SJCRH30 (cell line): ENCODE results near the gene CHRNA4. TPM values are rescaled to one million over a fixed set of nuclear protein-coding genes. Genes with fewer than 3 reads are reported as not detected.
A peak's percentile ranks its signal among the peaks of the same experiment; 100 is the strongest.

Experiments
- DNase-seq, 2 experiments: peaks; one replicate each; pipeline ENCODE4 v3.0.0-alpha.2; 2015 to 2020
- H3K27ac ChIP-seq: fragments of 250-450 bp; sonication (Bioruptor Pico); 2 replicates; pipeline ENCODE4 v1.5.1; 2020; ENCODE audit warnings: mild to moderate bottlenecking, moderate library complexity
- H3K27me3 ChIP-seq: fragments of 250-450 bp; sonication (Bioruptor Pico); 2 replicates; pipeline ENCODE4 v1.5.1; 2020; ENCODE audit warnings: mild to moderate bottlenecking, moderate library complexity
- H3K36me3 ChIP-seq: fragments of 250-450 bp; sonication (Bioruptor Pico); 2 replicates; pipeline ENCODE4 v1.5.1; 2020; ENCODE audit warnings: mild to moderate bottlenecking, moderate library complexity
- H3K4me1 ChIP-seq: fragments of 250-450 bp; sonication (Bioruptor Pico); 2 replicates; pipeline ENCODE4 v1.5.1; 2020; ENCODE audit warnings: mild to moderate bottlenecking, moderate library complexity
- H3K4me3 ChIP-seq: fragments of 250-450 bp; sonication (Bioruptor Pico); 2 replicates; pipeline ENCODE4 v1.5.1; 2020; ENCODE audit warnings: mild to moderate bottlenecking, moderate library complexity
- H3K9me3 ChIP-seq: fragments of 250-450 bp; sonication (Bioruptor Pico); replicated peaks from 2 replicates; pipeline ENCODE4 v1.5.1; 2020; ENCODE audit warnings: mild to moderate bottlenecking, moderate library complexity
- total RNA-seq: library from RNA; depleted of rRNA; stranded (reverse); fragments of >200 nt; shearing (Covaris generic); gene quantifications from 2 replicates; pipeline ENCODE4 v1.2.3, GENCODE V29; 2014

Gene CHRNA4
- total RNA-seq, 1 experiment from 2014 or later, result 0.06 TPM

- H3K4me1 ChIP-seq, result peaks cover 17% of the 10 kb centered on the region
- H3K27me3 ChIP-seq, result peaks cover 49% of the 10 kb centered on the region
- no peaks in the 10 kb centered on the region for H3K9me3 ChIP-seq
- no peak overlapping the region for H3K27ac ChIP-seq
- H3K36me3 ChIP-seq, result no peaks in the 10 kb centered on the region
- no peak for DNase-seq
- no peak overlapping the region for H3K4me3 ChIP-seq
Measured at GRCh38 chr20:63315731-63316491, 45.2 kb downstream of the CHRNA4 start.

GRCh38 chr20:63315240-63315689, 45.9 kb downstream of the CHRNA4 start:
- Histone ChIP-seq H3K36me3 (no peaks in the 10 kb centered on the region), H3K4me1 (peaks cover 17% of the 10 kb centered on the region), H3K4me3 (no peak overlapping the region), H3K27me3 (peaks cover 53% of the 10 kb centered on the region), H3K27ac (no peak overlapping the region), H3K9me3 (no peaks in the 10 kb centered on the region)
- no peak for DNase-seq

GRCh38 chr20:63314566-63315239, 46.4 kb downstream of the CHRNA4 start:
- H3K4me3 ChIP-seq, result no peak overlapping the region
- no peak overlapping the region for H3K27ac ChIP-seq
- no peaks in the 10 kb centered on the region for H3K9me3 ChIP-seq
- no peak for DNase-seq
- H3K36me3 ChIP-seq, result no peaks in the 10 kb centered on the region
- H3K27me3 ChIP-seq, result peaks cover 57% of the 10 kb centered on the region
- peaks cover 17% of the 10 kb centered on the region for H3K4me1 ChIP-seq

GRCh38 chr20:63314015-63314471, 47.1 kb downstream of the CHRNA4 start:
- Histone ChIP-seq H3K27me3 (peaks cover 53% of the 10 kb centered on the region), H3K36me3 (no peaks in the 10 kb centered on the region), H3K4me3 (no peak overlapping the region), H3K9me3 (no peaks in the 10 kb centered on the region), H3K4me1 (peaks cover 17% of the 10 kb centered on the region), H3K27ac (no peak overlapping the region)
- DNase-seq, result no peak

GRCh38 chr20:63313349-63314014, 47.7 kb downstream of the CHRNA4 start:
- Histone ChIP-seq H3K4me1 (peaks cover 17% of the 10 kb centered on the region), H3K9me3 (no peaks in the 10 kb centered on the region), H3K36me3 (no peaks in the 10 kb centered on the region), H3K4me3 (no peak overlapping the region), H3K27ac (no peak overlapping the region), H3K27me3 (peaks cover 55% of the 10 kb centered on the region)
- no peak for DNase-seq

- no peaks in the 10 kb centered on the region for H3K9me3 ChIP-seq
- H3K4me1 ChIP-seq, result peaks cover 17% of the 10 kb centered on the region
- H3K27me3 ChIP-seq, result peaks cover 54% of the 10 kb centered on the region
- H3K27ac ChIP-seq, result 0 out of 2 replicates have a peak overlapping the region, but pooled peaks have one; percentile 1
- no peak overlapping the region for H3K4me3 ChIP-seq
- H3K36me3 ChIP-seq, result no peaks in the 10 kb centered on the region
- DNase-seq, result peak; percentile 85 to 88
Measured at GRCh38 chr20:63312690-63313348, 48.3 kb downstream of the CHRNA4 start.

- Histone ChIP-seq H3K9me3 (no peaks in the 10 kb centered on the region), H3K4me1 (peaks cover 17% of the 10 kb centered on the region), H3K36me3 (no peaks in the 10 kb centered on the region), H3K27ac (no peak overlapping the region), H3K4me3 (no peak overlapping the region), H3K27me3 (peaks cover 54% of the 10 kb centered on the region)
- DNase-seq, result no peak
Measured at GRCh38 chr20:63312273-63312672, 48.9 kb downstream of the CHRNA4 start.

- H3K4me1 ChIP-seq, result peaks cover 17% of the 10 kb centered on the region
- DNase-seq, result no peak
- H3K27me3 ChIP-seq, result peaks cover 51% of the 10 kb centered on the region
- H3K9me3 ChIP-seq, result no peaks in the 10 kb centered on the region
- H3K27ac ChIP-seq, result no peak overlapping the region
- no peaks in the 10 kb centered on the region for H3K36me3 ChIP-seq
- H3K4me3 ChIP-seq, result no peak overlapping the region
Measured at GRCh38 chr20:63311833-63312243, 49.3 kb downstream of the CHRNA4 start.

- H3K9me3 ChIP-seq, result no peaks in the 10 kb centered on the region
- H3K4me1 ChIP-seq, result peaks cover 17% of the 10 kb centered on the region
- H3K4me3 ChIP-seq, result no peak overlapping the region
- no peak for DNase-seq
- peaks cover 48% of the 10 kb centered on the region for H3K27me3 ChIP-seq
- H3K27ac ChIP-seq, result no peak overlapping the region
- no peaks in the 10 kb centered on the region for H3K36me3 ChIP-seq
Measured at GRCh38 chr20:63311186-63311832, 49.8 kb downstream of the CHRNA4 start.

GRCh38 chr20:63310265-63310991, 50.7 kb downstream of the CHRNA4 start:
- no peaks in the 10 kb centered on the region for H3K36me3 ChIP-seq
- no peak overlapping the region for H3K27ac ChIP-seq
- H3K4me3 ChIP-seq, result no peak overlapping the region
- H3K27me3 ChIP-seq, result peaks cover 46% of the 10 kb centered on the region
- no peak for DNase-seq
- peaks cover 17% of the 10 kb centered on the region for H3K4me1 ChIP-seq
- H3K9me3 ChIP-seq, result no peaks in the 10 kb centered on the region

- H3K27ac ChIP-seq, result no peak overlapping the region
- H3K9me3 ChIP-seq, result no peaks in the 10 kb centered on the region
- DNase-seq, result peak; percentile 84 to 89
- peaks cover 17% of the 10 kb centered on the region for H3K4me1 ChIP-seq
- H3K36me3 ChIP-seq, result no peaks in the 10 kb centered on the region
- no peak overlapping the region for H3K4me3 ChIP-seq
- H3K27me3 ChIP-seq, result peaks cover 41% of the 10 kb centered on the region
Measured at GRCh38 chr20:63309261-63310071, 51.7 kb downstream of the CHRNA4 start.

- Histone ChIP-seq H3K27me3 (peaks cover 35% of the 10 kb centered on the region), H3K36me3 (no peaks in the 10 kb centered on the region)
- DNase-seq, result no peak
Measured at GRCh38 chr20:63308218-63308911, 52.8 kb downstream of the CHRNA4 start.

More at GRCh38 chr20:63308218-63308911, 52.8 kb downstream of the CHRNA4 start:
- Histone ChIP-seq H3K4me3 (no peak overlapping the region), H3K4me1 (peaks cover 17% of the 10 kb centered on the region), H3K27ac (no peak overlapping the region), H3K9me3 (no peaks in the 10 kb centered on the region)
